Colonic mucosa (tissue), 4 donors: ENCODE results near the gene CLEC6A. TPM values are rescaled to one million over a fixed set of nuclear protein-coding genes. Genes with fewer than 3 reads are reported as not detected.
"Not testable (repeated sequence)": the region's sequence is repeated elsewhere in the genome, so short reads cannot be mapped to it uniquely, and the experiment has no call there.

Experiments used
- DNase-seq: peaks from one replicate; pipeline ENCODE4 v3.0.0-alpha.2; 2020
- H3K27ac ChIP-seq: fragments of 200-600 bp; one replicate; pipeline ENCODE4 v1.8.0; 2021
- H3K27me3 ChIP-seq: fragments of 200-600 bp; one replicate; pipeline ENCODE4 v1.8.0; 2021
- H3K36me3 ChIP-seq: fragments of 200-600 bp; one replicate; pipeline ENCODE4 v1.8.0; 2021
- H3K4me1 ChIP-seq: fragments of 200-600 bp; one replicate; pipeline ENCODE4 v1.8.0; 2021; ENCODE audit warnings: mild to moderate bottlenecking
- H3K4me3 ChIP-seq: fragments of 200-600 bp; one replicate; pipeline ENCODE4 v1.8.0; 2021
- H3K9ac ChIP-seq, 2 donors: one replicate each; pipeline ENCODE4 v1.7.0; 2013; ENCODE audit warnings: control low read depth in 2 of 2, low read depth in 2 of 2, low read length in 2 of 2
- H3K9me3 ChIP-seq: fragments of 200-600 bp; one replicate; pipeline ENCODE4 v1.8.0; 2021
- CTCF ChIP-seq: fragments of 200-600 bp; IDR thresholded peaks from one replicate; pipeline ENCODE4 v1.8.0; 2022; ENCODE audit warnings: antibody characterized with exemption, mild to moderate bottlenecking
- intact Hi-C: fragments of 100-400 bp; cut with DNase I; formaldehyde crosslinking; loops from one replicate; pipeline ENCODE4 v1.14.1; 2022
- total RNA-seq, 2 donors: library from RNA; stranded (reverse); fragmentation: NEBNext Ultra II Directional in 1 of 2; extraction: Animal tissue kit (Norgen Biotek cat#: 25700) in 1 of 2; gene quantifications; one replicate each; pipeline ENCODE4 v1.2.1, GENCODE V29; 2021
- donor health status: healthy.
- donor health status: DM: no; HTN: no; CAD: no.
- donor health status: DM: no; HTN: no; CAD: no.

Gene CLEC6A
- total RNA-seq: not detected

- Histone ChIP-seq H3K27ac (no peak within 1 kb of the TSS), H3K4me3 (no peak within 1 kb of the TSS), H3K36me3 (no peaks in the 10 kb centered on the region), H3K9me3 (no peaks in the 10 kb centered on the region), H3K27me3 (no peaks in the 10 kb centered on the region), H3K9ac (no peak within 1 kb of the TSS), H3K4me1 (no peaks in the 10 kb centered on the region)
- intact Hi-C loops: no loop called here
- no peak for TF ChIP-seq CTCF
- DNase-seq: no peak
Measured at GRCh38 chr12:8455727-8456360, at the start of gene CLEC6A. CLEC6A (plus strand) TSS chr12:8455962; CDS start chr12:8456112, 150 bp downstream.

- H3K9me3 ChIP-seq, H3K36me3 ChIP-seq, H3K4me1 ChIP-seq, H3K9ac ChIP-seq, DNase-seq, intact Hi-C loops, H3K27ac ChIP-seq, H3K4me3 ChIP-seq, H3K27me3 ChIP-seq: not testable (repeated sequence)
Measured at GRCh38 chr12:8419576-8419975, 36.2 kb upstream of the CLEC6A start.

GRCh38 chr12:8420506-8420905, 35.3 kb upstream of the CLEC6A start:
- intact Hi-C loops: no loop called here
- no peak for DNase-seq
- H3K36me3 ChIP-seq: no peaks in the 10 kb centered on the region
- H3K27me3 ChIP-seq: no peaks in the 10 kb centered on the region
- H3K9me3 ChIP-seq: no peaks in the 10 kb centered on the region
- H3K4me1 ChIP-seq: no peaks in the 10 kb centered on the region
- H3K4me3 ChIP-seq: no peak overlapping the region
- no peak for TF ChIP-seq CTCF
- H3K9ac ChIP-seq: no peak overlapping the region
- H3K27ac ChIP-seq: no peak overlapping the region

- H3K9me3 ChIP-seq, H3K9ac ChIP-seq, H3K4me1 ChIP-seq, H3K27ac ChIP-seq, H3K4me3 ChIP-seq, DNase-seq, H3K27me3 ChIP-seq, intact Hi-C loops, H3K36me3 ChIP-seq: not testable (repeated sequence)
Measured at GRCh38 chr12:8444536-8445278, 11.1 kb upstream of the CLEC6A start.

GRCh38 chr12:8445731-8446130, 10.0 kb upstream of the CLEC6A start:
- H3K4me3 ChIP-seq: no peak overlapping the region
- DNase-seq: no peak
- H3K27ac ChIP-seq: no peak overlapping the region
- H3K27me3 ChIP-seq: no peaks in the 10 kb centered on the region
- no peaks in the 10 kb centered on the region for H3K4me1 ChIP-seq
- H3K9me3 ChIP-seq: no peaks in the 10 kb centered on the region
- no peak for TF ChIP-seq CTCF
- no peak overlapping the region for H3K9ac ChIP-seq
- H3K36me3 ChIP-seq: no peaks in the 10 kb centered on the region
- intact Hi-C loops: no loop called here

GRCh38 chr12:8446642-8447547, 8.9 kb upstream of the CLEC6A start:
- no peak overlapping the region for H3K4me3 ChIP-seq
- DNase-seq: no peak
- H3K4me1 ChIP-seq: no peaks in the 10 kb centered on the region
- H3K9me3 ChIP-seq: no peaks in the 10 kb centered on the region
- intact Hi-C loops: no loop called here
- H3K9ac ChIP-seq: no peak overlapping the region
- H3K36me3 ChIP-seq: no peaks in the 10 kb centered on the region
- no peak overlapping the region for H3K27ac ChIP-seq
- no peak for TF ChIP-seq CTCF
- H3K27me3 ChIP-seq: no peaks in the 10 kb centered on the region
